Subcutaneous adipose tissue (tissue), 4 donors: ENCODE results near the gene HABP2. TPM values are rescaled to one million over a fixed set of nuclear protein-coding genes. Genes with fewer than 3 reads are reported as not detected.

Experiments
- total RNA-seq, 4 donors: library from RNA; depleted of rRNA; stranded (reverse); fragments of >200 nt; gene quantifications; one replicate each; pipeline ENCODE4 v1.1.0, GENCODE V29; 2016
- TF ChIP-seq, protein P1 (sequence below): fragments of 450-650 bp; IDR thresholded peaks from one replicate; pipeline ENCODE4 v1.5.1; 2016; ENCODE audit warnings: low read depth, mild to moderate bottlenecking, control low read depth, antibody characterized with exemption, moderate library complexity

Gene HABP2
- total RNA-seq, result not detected

DNA sequence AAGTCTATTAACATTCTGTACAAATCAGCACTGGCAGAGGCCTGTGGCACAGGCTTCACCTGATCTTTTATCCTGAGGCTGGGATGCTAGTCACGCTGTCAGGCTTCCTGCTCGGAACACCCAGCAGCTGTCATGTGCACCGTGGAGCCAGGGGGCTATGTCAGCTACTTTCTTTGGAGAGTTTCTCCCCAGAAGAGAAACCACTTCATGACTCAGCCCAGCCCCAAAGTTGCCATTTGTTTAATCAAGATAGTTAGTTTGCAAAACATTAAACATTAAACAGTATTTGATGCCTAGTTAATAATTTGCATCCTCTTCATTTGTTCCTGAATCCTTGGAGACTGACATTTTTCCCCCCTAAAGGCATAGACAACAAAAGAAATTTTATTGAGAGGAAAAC is at the start of gene HABP2:
Gene HABP2 (plus strand): TSS at position 353 of the 400 bp plus-strand sequence. CDS start 69 bp downstream, outside the sequence.
- TF ChIP-seq, protein P1, sequence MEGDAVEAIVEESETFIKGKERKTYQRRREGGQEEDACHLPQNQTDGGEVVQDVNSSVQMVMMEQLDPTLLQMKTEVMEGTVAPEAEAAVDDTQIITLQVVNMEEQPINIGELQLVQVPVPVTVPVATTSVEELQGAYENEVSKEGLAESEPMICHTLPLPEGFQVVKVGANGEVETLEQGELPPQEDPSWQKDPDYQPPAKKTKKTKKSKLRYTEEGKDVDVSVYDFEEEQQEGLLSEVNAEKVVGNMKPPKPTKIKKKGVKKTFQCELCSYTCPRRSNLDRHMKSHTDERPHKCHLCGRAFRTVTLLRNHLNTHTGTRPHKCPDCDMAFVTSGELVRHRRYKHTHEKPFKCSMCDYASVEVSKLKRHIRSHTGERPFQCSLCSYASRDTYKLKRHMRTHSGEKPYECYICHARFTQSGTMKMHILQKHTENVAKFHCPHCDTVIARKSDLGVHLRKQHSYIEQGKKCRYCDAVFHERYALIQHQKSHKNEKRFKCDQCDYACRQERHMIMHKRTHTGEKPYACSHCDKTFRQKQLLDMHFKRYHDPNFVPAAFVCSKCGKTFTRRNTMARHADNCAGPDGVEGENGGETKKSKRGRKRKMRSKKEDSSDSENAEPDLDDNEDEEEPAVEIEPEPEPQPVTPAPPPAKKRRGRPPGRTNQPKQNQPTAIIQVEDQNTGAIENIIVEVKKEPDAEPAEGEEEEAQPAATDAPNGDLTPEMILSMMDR, result no peak

DNA sequence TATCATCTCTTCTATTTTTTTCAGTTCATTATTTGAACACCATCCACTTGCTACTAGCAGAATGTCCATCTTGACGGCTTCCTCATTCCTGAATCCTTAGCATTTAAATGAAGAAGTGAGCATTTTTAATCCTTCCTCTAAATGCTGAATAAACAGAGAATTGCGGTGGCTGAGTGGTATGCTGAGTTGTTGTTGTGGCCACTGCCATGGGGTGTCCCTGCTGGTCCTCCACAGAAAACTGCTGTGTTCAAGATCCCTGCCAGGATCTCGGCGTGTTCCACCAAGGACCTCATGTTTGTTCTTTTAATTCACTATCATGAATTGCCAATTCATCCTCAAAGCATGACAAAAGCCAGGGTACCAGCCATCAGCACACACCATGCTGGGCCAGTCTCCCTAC is 48.9 kb upstream of the HABP2 start:
- TF ChIP-seq, protein P1, result no peak

DNA sequence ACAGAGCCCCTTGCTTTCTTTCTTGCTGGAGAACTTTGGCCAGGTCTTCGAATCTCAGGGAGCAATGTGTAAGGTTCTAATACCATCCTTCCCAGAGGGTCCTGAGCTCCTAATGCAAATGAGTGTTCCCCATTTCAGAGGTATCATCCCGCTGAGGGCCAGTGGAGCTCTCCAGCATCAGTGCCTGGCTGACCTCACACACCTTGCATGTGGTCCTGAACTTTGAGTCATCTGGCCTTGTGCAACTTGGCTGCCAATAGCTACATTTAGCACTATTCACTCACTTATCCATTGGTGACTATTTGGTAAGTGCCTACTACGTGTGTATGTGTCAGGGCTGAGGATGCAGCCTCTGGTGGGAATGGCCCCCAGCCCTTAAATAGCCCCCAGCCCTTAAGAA is 48.4 kb upstream of the HABP2 start:
- TF ChIP-seq, protein P1, result no peak

DNA sequence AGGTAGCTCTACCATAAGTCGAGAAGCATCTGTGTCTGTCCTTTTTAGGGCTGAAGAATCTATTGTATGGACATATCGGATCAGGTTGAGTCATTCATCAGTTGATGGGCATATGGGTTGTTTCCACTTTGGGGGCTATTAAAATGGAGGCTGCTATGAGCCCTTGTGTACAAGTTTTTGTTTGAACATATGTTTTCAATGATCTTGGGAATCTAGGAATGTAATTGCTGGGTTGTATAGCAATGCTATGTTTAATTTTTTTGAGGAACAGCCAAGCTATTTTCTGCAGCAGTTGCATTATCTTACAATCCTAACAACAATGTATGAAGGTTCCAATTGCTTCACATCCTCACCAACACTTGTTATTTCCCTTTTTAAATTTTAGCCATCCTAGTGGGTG is 46.4 kb upstream of the HABP2 start:
- TF ChIP-seq, protein P1, result no peak

DNA sequence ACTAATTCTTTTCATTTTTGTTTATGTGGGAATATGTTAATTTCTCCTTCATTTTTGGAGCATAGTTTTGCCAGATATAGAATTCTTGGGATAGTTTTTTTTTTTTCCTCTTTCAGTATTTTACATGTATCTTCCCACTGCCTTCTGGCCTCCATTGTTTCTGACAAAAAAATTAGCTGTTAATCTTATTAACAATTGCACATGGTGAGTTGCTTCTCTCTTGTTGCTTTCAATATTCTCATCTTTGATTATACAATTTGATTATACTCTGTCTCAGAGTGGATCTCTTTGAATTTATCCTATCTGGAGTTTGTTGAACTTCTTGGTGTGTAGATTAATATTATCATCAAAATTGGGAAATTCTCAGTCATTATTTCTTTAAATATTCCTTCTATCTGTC is 41.4 kb upstream of the HABP2 start:
- TF ChIP-seq, protein P1, result no peak

DNA sequence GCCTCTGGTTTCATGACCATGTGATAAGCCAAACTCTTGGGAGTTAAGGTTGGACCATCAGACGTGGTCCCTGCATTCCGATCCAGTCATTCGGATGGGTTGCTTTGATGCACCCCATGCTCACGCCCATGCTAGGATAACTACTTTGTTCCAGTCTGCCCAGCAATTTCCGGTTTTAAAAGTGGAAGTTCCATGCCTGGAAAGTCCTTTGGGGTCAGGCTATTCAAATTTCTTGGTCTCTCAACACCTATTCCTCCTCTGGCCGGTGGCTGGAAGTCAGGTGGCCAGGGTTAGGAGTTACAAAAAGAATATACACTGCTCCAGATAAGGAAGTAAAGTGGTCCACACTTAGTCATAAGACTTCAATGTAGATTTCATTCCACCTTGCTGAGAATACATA is 37.7 kb upstream of the HABP2 start:
- TF ChIP-seq, protein P1, result no peak

DNA sequence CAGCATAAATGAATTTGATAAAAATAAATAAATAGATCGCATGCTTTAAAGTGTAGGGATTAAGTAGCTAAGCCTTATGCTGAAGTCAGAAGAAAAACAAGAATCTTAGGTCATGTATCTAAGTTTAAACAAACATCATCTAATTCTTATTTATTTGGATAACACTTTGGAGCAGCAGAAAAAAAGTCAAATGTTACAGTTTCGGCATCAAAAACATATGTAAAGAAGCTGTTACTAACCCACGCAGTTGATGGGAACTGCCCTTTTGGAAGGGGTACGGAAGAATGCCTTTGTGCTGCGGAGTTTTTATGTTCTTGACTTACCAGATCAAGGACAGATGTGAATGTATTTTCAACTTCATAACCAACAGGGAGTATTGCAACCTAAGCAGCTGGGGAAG is 37.3 kb upstream of the HABP2 start:
- TF ChIP-seq, protein P1, result no peak
